Stomach (tissue), 9 donors: ENCODE measurements around the gene CMIP. TPM values are rescaled to one million over a fixed set of nuclear protein-coding genes. Genes with fewer than 3 reads are reported as not detected.

Experiments used
- DNase-seq, 2 donors: peaks; one replicate each; pipeline versions ENCODE4 v3.0.0 to v3.0.0-alpha.2; 2013 to 2019
- H3K27ac ChIP-seq, 5 donors: fragments of 200-600 bp in 4 of 5; sonication (generic) in 4 of 5; one replicate each; pipeline ENCODE4 v1.5.1; 2013 to 2019; ENCODE audit warnings: mild to moderate bottlenecking in 1 of 5, moderate library complexity in 1 of 5
- H3K27me3 ChIP-seq, 3 donors: fragments of 200-600 bp; sonication (generic); one replicate each; pipeline ENCODE4 v1.5.1; 2017 to 2019; ENCODE audit warnings: mixed run types in 1 of 3
- H3K36me3 ChIP-seq, 4 donors: fragments of 200-600 bp; sonication (generic); 1 replicate in 3 of 4; 2 replicates in 1 of 4; pipeline ENCODE4 v1.5.1; 2016 to 2019
- H3K4me1 ChIP-seq, 4 donors: fragments of 200-600 bp; sonication (generic); one replicate each; pipeline ENCODE4 v1.5.1; 2016 to 2019
- H3K4me3 ChIP-seq, 4 donors: fragments of 200-600 bp; sonication (generic) in 3 of 4; one replicate each; pipeline ENCODE4 v1.5.1; 2016 to 2019; ENCODE audit warnings: mild to moderate bottlenecking in 1 of 4
- H3K9me3 ChIP-seq, 4 donors: fragments of 200-600 bp; sonication (generic); one replicate each; pipeline ENCODE4 v1.5.1; 2016 to 2019
- CTCF ChIP-seq, 7 experiments: fragments of 450-650 bp in 4 of 7; fragments of 200-600 bp in 3 of 7; sonication (generic) in 3 of 7; IDR thresholded peaks; one replicate each; pipeline ENCODE4 v1.5.1; 2016 to 2019; ENCODE audit warnings: antibody characterized with exemption in 7 of 7, control low read depth in 2 of 7, mild to moderate bottlenecking in 1 of 7
- EP300 ChIP-seq: sonication (generic); formaldehyde crosslinking; IDR thresholded peaks from one replicate; pipeline ENCODE4 v1.6.1; 2017; ENCODE audit warnings: antibody characterized with exemption
- POLR2A ChIP-seq, 4 donors: fragments of 450-650 bp; IDR thresholded peaks; one replicate each; pipeline ENCODE4 v1.6.1; 2016; ENCODE audit warnings: antibody characterized with exemption in 4 of 4, control low read depth in 2 of 4, mild to moderate bottlenecking in 1 of 4, moderate library complexity in 1 of 4
- POLR2AphosphoS5 ChIP-seq, 3 donors: sonication (generic); formaldehyde crosslinking; IDR thresholded peaks; one replicate each; pipeline ENCODE4 v1.6.1; 2016; ENCODE audit warnings: antibody characterized with exemption in 3 of 3
- WGBS, 5 donors: extraction: QIAGEN DNeasy Blood & Tissue Kit in 3 of 5; methylation state at CpG; one replicate each; pipeline versions ENCODE4 v1.1.5 to v1.1.7; 2013 to 2018; 5-methylcytosine and 5-hydroxymethylcytosine counted together
- intact Hi-C: fragments of 100-400 bp; cut with DNase I; formaldehyde crosslinking; loops from one replicate; pipeline ENCODE4 v1.15.1; 2023; ENCODE audit warnings: low total_unique reads
- polyA plus RNA-seq, 3 donors: library from polyadenylated mRNA; stranded (reverse); fragments of 200-250 nt; gene quantifications; one replicate each; pipeline ENCODE4 v1.2.3, GENCODE V29; 2013
- total RNA-seq, 5 donors: library from RNA; depleted of rRNA; stranded (reverse); fragments of >200 nt; gene quantifications; one replicate each; pipeline versions ENCODE4 v1.1.0 to v1.2.3, GENCODE V29; 2014 to 2016
- donor health status: healthy with polysubstance abuse.
- donor health status: Bipolar disorder and iron deficiency.
- donor health status: healthy.

CMIP gene
- total and polyA plus RNA-seq, 8 donors = 11.1 to 71.0 (median 31.2) TPM

GRCh38 chr16:81616321-81617020, 171.9 kb downstream of the CMIP start:
- 66 to 74% (median 67%) methylated on average over 17 of the region's 17 CpGs for WGBS, 5 donors
- Histone ChIP-seq H3K9me3 (no peaks in the 10 kb centered on the region), H3K27me3 (no peaks in the 10 kb centered on the region), H3K27ac (peak overlapping the region; percentile 44 to 70 (median 69)), H3K4me3 (no peak overlapping the region), H3K36me3 (peaks cover 0 to 44% (median 21%) of the 10 kb centered on the region in 4 donors), H3K4me1 (peaks cover 28 to 68% (median 52%) of the 10 kb centered on the region in 4 donors)
- TF ChIP-seq POLR2A (IDR thresholded peaks at IDR 0.05) = no peak
- no peak for TF ChIP-seq POLR2AphosphoS5 (IDR thresholded peaks at IDR 0.05)
- no peak for TF ChIP-seq CTCF (IDR thresholded peaks at IDR 0.05)
- TF ChIP-seq EP300 = no peak
- peak; percentile 73 to 87 for DNase-seq
- intact Hi-C loops = loop anchor here (10.0 kb wide), 1 partner anchor 108 kb away; no protein-coding TSS in a partner anchor

- peaks cover 28 to 66% (median 49%) of the 10 kb centered on the region in 4 donors for H3K4me1 ChIP-seq
- TF ChIP-seq EP300 (no peak), POLR2AphosphoS5 (IDR thresholded peaks at IDR 0.05) (no peak), POLR2A (IDR thresholded peaks at IDR 0.05) (no peak), CTCF (IDR thresholded peaks at IDR 0.05) (no peak)
- H3K27ac ChIP-seq = peak overlapping the region; percentile 44 to 70 (median 69)
- peaks cover 0 to 44% (median 26%) of the 10 kb centered on the region in 4 donors for H3K36me3 ChIP-seq
- H3K9me3 ChIP-seq = no peaks in the 10 kb centered on the region
- DNase-seq = no peak
- no peak overlapping the region for H3K4me3 ChIP-seq
- H3K27me3 ChIP-seq = no peaks in the 10 kb centered on the region
- 49 to 66% (median 64%) methylated on average over 8 of the region's 8 CpGs for WGBS, 5 donors
- intact Hi-C loops = loop anchor here (10.0 kb wide), 1 partner anchor 108 kb away; no protein-coding TSS in a partner anchor
These were observed 172.4 kb downstream of the CMIP start for GRCh38 chr16:81617021-81617346.

GRCh38 chr16:81618187-81618586, 173.6 kb downstream of the CMIP start:
- TF ChIP-seq CTCF (IDR thresholded peaks at IDR 0.05) (no peak), POLR2A (IDR thresholded peaks at IDR 0.05) (no peak), POLR2AphosphoS5 (IDR thresholded peaks at IDR 0.05) (no peak), EP300 (no peak)
- Histone ChIP-seq H3K36me3 (peaks cover 5 to 42% (median 29%) of the 10 kb centered on the region in 4 donors), H3K9me3 (no peaks in the 10 kb centered on the region), H3K27me3 (no peaks in the 10 kb centered on the region), H3K4me3 (no peak overlapping the region), H3K4me1 (peaks cover 21 to 60% (median 40%) of the 10 kb centered on the region in 4 donors), H3K27ac (peak overlapping the region; percentile 4 to 70 (median 30))
- DNase-seq = no peak
- intact Hi-C loops = loop anchor here (10.0 kb wide), 1 partner anchor 107 kb away; no protein-coding TSS in a partner anchor
- 57 to 78% (median 73%) methylated on average over 6 of the region's 6 CpGs for WGBS, 5 donors

GRCh38 chr16:81618661-81619060, 174.1 kb downstream of the CMIP start:
- TF ChIP-seq POLR2AphosphoS5 (IDR thresholded peaks at IDR 0.05) = peak; percentile 4 to 67 (median 51)
- TF ChIP-seq EP300 = no peak
- no peak for TF ChIP-seq CTCF (IDR thresholded peaks at IDR 0.05)
- H3K9me3 ChIP-seq = no peaks in the 10 kb centered on the region
- no peaks in the 10 kb centered on the region for H3K27me3 ChIP-seq
- no peak overlapping the region for H3K4me3 ChIP-seq
- DNase-seq = peak; percentile 66 to 86
- intact Hi-C loops = loop anchor here (10.0 kb wide), 1 partner anchor 106 kb away; no protein-coding TSS in a partner anchor
- H3K4me1 ChIP-seq = peaks cover 19 to 60% (median 41%) of the 10 kb centered on the region in 4 donors
- peak overlapping the region; percentile 4 to 70 (median 30) for H3K27ac ChIP-seq
- WGBS, 5 donors = 33 to 56% (median 41%) methylated on average over 6 to 11 of the region's 11 CpGs
- H3K36me3 ChIP-seq = peaks cover 5 to 42% (median 29%) of the 10 kb centered on the region in 4 donors
